CD4-positive, alpha-beta T cell treated with Interleukin-1 beta for 1 hour (primary cell): ENCODE measurements around the gene XAGE1A.
"Not testable (repeated sequence)": the region's sequence is repeated elsewhere in the genome, so short reads cannot be mapped to it uniquely, and the experiment has no call there.

Source experiments
- DNase-seq, 2 donors: peaks; one replicate each; pipeline ENCODE4 v3.0.0-alpha.2; 2020 to 2022

Gene XAGE1A

GRCh38 chrX:52495545-52496418, at the start of gene XAGE1A:
XAGE1A (plus strand) TSS chrX:52495808; CDS start chrX:52497362, 1,554 bp downstream.
- DNase-seq, result not testable (repeated sequence)

DNA sequence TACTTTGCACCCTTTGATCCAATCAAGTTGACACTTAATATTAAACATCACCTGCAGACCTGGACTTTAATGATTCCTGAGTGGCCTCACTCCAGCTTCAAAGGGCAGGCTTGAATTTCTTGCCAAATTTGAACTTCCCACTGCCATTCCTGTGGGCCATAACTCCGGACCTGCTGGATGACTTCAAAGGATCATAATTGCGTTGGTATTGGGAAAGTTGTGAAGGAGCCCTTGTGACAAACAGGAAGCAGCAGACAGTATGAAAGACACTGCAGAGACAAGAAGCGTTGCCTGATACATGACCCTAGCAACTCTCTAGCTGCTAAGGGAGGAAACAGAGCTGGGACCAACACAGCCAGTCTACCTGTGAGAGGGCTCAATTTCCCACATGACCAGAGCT, 43.6 kb upstream of the XAGE1A start:
- DNase-seq, result not testable (repeated sequence)

DNA sequence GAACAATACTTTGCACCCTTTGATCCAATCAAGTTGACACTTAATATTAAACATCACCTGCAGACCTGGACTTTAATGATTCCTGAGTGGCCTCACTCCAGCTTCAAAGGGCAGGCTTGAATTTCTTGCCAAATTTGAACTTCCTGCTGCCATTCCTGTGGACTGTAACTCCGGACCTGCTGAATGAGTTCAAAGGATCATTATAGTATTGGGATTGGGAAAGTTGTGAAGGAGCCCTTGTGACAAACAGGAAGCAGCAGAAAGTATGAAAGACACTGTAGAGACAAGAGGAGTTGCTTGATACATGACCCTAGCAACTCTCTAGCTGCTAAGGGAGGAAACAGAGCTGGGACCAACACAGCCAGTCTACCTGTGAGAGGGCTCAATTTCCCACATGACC, 24.3 kb upstream of the XAGE1A start:
- DNase-seq, result not testable (repeated sequence)

- DNase-seq, result not testable (repeated sequence)
Measured at GRCh38 chrX:52496419-52496772, 788 bp downstream of the XAGE1A start.

DNA sequence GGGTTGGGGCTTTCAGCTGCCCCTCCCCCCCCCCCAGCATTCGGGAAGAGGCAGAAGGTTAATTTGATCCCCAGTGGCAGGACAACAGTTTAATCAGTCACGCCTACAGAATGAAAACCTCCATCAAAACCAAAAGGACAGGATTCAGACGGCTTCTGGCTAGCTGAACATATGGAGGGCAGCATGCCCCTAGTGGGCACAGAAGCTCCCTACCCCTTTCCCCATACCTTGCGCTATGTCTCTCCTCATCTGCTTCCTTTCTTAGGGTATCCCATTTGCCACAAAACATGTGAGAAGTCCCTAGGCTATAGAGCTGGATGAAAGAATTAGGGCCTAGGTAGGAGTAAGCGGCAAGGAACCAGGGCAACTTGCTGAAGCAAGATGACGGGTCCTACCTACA, 5.8 kb downstream of the XAGE1A start:
- DNase-seq, result not testable (repeated sequence)

- no peak for DNase-seq
Measured at GRCh38 chrX:52504551-52504950, 8.9 kb downstream of the XAGE1A start.

GRCh38 chrX:52507331-52507730, 11.7 kb downstream of the XAGE1A start:
- DNase-seq, result no peak

DNA sequence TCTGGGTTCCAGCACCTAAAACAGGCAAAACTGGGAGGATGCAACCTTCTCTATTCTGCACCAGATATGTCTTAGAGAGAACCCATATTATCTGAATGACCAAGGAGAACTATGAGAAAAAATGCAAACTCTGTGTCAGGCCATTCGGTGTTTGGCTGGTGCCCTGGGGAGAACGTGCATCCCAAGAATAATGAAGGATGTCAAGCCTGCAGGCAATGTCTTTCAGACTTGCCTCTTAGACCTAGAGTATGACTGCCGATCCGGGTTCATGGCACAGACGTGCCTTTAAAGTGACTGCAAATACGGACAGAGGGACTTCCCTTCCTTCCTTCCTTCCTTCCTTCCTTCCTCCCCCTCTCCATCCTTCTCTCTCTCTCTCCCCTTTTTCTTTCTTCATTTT, 14.3 kb downstream of the XAGE1A start:
- DNase-seq, result no peak

GRCh38 chrX:52511126-52511525, 15.5 kb downstream of the XAGE1A start:
- DNase-seq, result not testable (repeated sequence)

DNA sequence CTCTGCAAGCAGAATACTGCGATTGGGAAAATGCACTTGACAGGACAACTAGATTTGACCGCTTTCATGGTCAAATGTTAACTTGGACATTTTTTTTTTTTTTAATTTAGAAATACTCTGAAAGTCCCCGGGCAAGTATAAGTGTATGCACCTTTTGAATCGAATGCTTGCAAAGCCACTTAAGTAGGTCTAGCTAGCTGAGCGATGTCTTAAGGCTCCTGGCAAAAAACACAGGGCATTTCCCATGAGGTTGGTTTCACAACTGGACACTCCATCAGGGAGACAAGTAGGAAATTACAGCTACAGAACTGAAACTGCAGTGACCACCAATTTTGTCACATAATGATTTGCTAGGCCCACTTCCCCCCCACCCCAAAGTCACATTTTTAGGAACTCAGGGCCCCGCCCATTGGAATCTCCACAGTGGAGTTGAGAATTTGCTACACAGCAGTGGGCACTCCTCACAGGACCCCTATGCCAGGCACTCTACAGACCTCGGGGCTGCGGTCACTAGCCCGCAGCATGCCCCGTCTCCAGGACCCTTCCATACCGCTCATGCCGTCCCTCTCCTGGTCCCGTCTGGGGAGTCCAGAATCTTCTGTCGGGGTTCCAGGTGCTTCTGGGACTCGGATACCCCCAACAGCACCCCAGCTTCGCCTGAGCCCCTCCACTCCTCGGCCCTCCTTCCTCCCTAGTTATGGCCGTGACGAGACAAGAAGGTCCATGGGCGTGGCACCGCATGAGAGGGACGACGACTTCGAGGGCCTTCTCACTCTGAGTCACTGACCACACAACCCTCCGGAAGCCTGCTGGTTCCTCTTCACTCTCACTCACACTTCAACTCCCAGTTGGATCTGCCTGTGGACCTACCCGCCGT, 20.7 kb downstream of the XAGE1A start:
- DNase-seq, result not testable (repeated sequence)

DNA sequence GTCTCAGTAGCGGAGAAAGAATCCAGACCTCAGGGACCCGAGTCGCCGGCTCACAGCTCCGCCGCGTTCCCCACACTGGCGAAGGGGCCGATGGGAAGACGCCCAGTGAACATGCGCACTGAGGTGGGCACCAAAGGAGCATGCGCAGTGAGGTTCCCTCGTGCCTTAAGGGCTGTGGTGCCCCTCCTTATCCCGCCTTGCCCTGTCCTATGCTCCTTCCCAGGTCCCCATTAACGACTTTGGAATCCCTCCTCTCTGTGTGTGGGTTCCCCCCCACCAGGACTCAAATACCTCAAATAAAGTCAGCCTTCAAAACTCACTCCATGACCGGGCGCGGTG, 21.3 kb downstream of the XAGE1A start, which contains the start of gene XAGE1B:
Gene XAGE1B (minus strand): TSS at position 77 of the 339 bp plus-strand sequence. CDS start 1,536 bp downstream, outside the sequence.
- not testable (repeated sequence) for DNase-seq

DNA sequence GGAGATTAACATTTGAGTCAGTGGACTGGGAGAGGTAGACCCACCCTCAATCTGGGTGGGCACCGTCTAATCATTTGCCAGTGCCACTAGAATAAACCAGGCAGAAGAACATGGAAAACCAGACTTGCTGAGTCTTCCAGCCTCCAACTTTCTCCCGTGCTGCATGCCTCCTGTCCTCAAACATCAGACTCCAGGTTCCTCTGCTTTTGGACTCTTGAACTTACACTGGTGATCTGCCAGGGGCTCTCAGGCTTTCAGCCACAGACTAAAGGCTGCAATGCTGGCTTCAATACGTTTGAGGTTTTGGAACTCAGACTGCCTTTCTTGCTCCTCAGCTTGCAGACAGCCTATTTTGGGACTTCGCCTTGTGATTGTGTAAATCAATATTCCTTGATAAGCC, 45.4 kb downstream of the XAGE1A start:
- not testable (repeated sequence) for DNase-seq

- DNase-seq, result no peak
Measured at GRCh38 chrX:52542311-52542710, 46.7 kb downstream of the XAGE1A start.

- no peak for DNase-seq
Measured at GRCh38 chrX:52544147-52544840, 48.7 kb downstream of the XAGE1A start.

DNA sequence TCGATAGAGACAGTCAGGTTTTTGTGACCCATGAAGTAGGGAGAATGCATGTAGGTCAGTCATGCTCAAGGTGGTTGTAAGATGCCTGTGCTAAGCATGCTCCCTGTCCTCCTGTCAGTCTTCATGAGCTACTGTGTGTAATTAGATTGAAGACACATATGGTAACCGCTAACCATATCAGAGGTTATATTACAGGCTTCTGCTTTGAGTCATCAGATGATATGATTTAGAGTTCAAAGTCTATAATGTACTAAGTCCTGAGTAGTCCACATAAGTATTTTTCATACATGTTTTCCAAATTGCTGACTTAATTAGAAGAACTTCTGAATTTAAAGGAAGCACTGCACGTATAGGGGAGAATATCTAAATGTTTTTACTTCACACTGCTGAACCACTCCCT, 53.2 kb downstream of the XAGE1A start:
- not testable (repeated sequence) for DNase-seq
